HG02759 (cell line): Measurements from ENCODE around the gene ACSF3.

Experiments
- ATAC-seq: cut with Tn5 transposase; IDR thresholded peaks from one replicate; pipeline ENCODE4 v1.9.1; 2021; ENCODE audit warnings: mild to moderate bottlenecking, moderate library complexity; ENCODE audit not compliant: unreplicated experiment

The ACSF3 gene

DNA sequence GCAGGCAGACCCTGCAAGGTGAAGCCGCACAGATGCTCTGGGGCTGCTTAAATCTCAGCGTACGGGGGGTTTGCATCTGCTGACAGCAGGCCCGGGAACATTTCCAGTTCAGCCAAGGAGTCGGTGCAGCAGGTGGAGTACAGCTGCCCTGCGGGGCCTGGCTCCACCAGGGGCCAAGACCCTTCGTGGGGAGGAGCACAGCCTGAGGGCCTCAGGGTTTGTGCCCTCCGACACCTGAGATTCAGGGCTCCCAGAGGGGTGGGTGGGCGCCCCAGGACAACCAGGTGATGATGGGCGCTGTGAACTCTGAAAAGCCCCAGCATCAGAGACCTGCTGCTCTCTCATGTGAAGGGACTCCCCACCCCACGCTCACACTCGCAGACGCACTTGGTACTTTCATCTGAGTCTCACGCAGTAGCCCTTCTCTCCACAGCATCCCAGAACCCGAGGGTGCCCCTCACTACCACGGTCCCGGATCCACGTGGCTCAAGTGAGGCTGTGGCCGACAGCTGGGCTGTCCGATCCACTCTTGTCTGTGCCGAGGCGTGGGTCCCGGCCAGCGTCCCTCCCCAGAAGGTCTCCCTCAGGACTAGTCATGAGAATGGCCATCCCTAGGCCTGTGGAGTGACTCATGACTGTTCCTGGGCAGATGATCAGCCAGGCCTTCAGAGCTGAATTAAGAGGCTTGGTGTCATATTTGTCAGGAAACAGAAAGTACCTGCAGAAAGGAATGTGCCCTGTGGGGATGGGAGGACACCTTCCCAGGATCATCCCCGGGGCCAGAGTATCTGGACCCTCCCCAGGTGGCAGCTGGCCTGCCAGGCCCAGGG is 29.6 kb downstream of the ACSF3 start:
- ATAC-seq = no peak

DNA sequence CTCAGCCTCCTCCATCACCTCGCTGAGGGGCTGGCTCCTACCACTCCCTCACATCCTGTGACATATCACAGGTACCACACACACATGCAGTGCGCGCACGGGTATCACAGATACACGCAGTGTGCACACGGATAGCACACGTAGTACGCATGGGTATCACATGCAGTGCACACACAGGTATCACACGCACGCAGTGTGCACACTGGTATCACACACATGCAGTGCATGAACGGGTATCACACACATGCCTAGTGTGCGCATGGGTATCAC is 30.1 kb downstream of the ACSF3 start:
- ATAC-seq = no peak

DNA sequence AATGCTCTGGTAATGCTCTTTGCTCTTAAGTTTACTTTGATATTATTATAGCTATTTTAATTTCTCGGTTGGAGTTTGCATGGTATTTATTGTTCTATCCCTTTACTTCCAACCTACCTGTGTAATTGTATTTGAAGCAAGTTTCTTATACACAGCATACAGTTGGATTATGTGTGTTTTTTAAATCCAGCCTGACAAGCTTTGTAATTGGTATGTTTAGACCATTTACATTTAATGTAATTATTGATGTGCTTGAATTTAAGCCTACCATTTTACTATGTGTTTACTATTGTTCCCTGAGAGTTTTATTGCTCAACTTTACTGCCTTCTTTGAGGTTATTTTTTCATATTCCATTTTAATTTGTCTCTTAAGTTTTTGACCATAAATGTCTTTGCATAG is 35.7 kb downstream of the ACSF3 start:
- ATAC-seq = no peak

DNA sequence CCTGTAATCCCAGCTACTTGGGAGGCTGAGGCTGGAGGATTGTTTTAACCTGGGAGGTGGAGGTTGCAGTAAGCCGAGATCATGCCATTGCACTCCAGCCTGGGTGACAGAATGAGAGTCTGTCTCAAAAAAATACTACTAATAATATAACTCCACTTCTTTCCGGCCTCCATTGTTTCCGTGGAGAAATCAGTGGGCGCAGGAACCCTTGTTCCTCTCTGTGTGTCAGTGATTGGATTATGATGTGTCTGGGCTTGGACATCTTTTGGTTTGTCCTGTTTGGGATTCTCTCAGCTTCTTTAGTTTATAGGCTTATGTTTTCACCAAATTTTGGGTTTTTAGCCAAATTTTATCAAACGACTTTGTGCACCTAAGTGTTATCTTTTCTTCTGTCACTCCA is 36.8 kb downstream of the ACSF3 start:
- no peak for ATAC-seq

- no peak for ATAC-seq
Measured at GRCh38 chr16:89131783-89132182, 38.1 kb downstream of the ACSF3 start.

- ATAC-seq = no peak
Measured at GRCh38 chr16:89132194-89133005, 38.7 kb downstream of the ACSF3 start.

DNA sequence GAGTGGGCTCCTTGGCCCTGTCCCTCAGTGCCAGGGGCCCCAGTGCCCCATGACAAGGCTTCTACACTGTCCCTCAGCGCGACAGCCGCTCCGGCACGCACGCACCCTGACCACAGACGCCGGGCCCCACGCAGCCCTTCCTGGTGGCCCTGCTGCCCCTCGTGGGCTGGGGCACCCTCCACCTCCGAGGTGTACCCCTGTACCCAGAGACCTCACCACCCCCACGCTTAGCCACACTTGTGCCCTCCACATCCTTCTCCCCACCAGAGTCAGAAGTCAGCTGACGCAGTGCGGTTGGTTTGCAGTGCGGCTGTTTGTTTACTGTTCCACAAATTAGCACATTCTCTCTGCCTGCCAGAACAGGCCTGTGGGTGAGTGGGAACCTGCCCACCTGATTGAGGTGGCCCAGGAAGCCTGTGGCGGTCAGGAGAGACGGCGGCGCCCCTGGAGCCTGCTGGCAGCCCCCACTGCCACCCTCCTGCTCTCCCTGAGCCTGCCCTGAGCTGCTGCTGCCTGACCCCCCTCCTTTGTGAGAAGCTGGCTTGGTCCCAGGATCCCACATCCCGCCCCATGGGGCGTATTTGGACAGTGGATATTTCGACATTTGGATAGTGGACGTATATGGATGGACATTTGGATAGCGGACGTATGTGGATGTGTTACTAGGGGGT is 39.9 kb downstream of the ACSF3 start:
- no peak for ATAC-seq

GRCh38 chr16:89134269-89134668 is 40.6 kb downstream of the ACSF3 start:
- no peak for ATAC-seq

- no peak for ATAC-seq
Measured at GRCh38 chr16:89135166-89135565, 41.5 kb downstream of the ACSF3 start.

DNA sequence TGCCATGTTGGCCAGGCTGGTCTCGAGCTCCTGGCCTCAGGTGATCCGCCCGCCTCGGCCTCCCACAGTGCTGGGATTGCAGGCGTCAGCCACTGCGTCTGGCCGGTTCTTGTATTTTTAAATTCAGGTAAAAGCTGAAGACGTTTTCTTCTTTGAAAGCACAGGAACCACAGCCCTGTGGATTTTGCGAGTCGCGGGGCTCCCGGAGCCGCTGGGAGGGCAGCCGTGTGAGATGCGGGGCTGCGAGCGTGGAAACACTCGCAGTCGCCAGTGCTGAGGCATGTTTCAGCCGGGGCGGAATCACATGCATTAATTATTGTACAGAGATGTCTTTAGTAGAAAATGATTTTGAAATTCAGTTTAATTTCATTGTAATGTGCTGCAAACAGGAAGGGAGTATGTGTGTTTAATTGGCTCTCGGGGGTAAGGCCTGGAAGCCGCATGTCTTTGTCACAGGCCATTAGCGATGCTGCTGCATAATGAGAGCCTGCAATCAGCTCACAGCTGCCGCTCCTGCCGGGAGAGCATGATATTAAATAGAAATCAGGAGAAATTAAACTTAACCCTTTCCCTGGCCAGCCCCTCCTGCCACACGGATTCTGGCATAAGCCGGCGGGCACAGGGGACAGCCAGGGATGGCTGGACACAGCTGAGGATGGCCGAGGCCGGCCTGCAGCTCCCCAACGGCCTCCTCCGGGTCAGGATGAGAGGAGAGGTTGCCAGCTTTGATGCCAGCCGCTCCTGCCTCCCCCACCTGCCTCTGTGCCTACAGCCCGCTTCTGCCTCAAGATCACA is 42.5 kb downstream of the ACSF3 start:
- no peak for ATAC-seq

- no peak for ATAC-seq
Measured at GRCh38 chr16:89136931-89137330, 43.3 kb downstream of the ACSF3 start.

GRCh38 chr16:89137666-89138512 is 44.2 kb downstream of the ACSF3 start:
- ATAC-seq = no peak

DNA sequence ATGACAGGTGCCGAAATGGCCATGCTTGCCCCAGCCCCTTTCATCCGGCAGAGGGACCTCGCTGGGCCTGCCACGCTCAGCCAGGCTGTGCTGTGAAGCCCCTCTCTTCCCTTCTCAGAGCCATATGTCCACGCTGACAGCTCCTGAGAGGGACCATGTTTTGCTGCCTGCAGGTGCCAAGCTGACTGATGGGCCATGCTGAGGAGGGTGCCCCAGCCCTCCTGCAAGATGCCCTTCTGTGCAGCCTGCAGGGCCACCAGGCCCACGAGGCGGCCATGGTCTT is 44.8 kb downstream of the ACSF3 start:
- no peak for ATAC-seq

DNA sequence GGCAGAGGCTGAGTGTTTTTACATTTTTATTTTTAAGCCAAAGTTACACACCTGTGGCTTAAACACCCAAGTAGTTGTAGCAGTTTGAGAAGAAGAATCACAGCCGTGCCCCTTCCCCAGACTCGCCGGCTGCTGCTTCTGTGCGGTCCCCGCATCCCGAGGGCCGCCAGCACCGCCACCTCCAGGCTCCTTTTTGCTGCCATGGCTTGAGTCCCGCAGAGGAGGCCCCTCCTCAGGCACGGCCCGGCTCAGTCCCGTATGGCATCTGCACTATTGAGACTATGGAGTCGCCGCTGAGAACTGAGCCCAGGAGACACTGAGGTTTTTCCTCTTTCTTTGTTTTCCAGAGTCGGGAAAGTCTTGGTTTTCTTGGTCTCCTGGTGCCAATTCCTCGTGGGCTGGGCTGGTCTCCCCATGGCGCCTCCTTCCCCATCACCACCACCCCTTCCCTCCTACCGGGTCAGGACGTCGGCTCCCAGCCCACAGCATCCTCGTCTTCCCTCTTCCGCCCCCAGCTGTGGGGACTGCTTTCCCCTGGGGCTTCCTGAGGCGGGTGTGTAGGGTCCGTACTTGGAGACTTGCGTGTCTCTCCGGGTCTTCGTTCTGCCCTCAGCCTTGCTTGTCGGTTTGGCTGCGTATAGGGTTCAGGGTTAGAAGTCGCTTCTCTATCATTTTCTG is 45.3 kb downstream of the ACSF3 start:
- no peak for ATAC-seq

DNA sequence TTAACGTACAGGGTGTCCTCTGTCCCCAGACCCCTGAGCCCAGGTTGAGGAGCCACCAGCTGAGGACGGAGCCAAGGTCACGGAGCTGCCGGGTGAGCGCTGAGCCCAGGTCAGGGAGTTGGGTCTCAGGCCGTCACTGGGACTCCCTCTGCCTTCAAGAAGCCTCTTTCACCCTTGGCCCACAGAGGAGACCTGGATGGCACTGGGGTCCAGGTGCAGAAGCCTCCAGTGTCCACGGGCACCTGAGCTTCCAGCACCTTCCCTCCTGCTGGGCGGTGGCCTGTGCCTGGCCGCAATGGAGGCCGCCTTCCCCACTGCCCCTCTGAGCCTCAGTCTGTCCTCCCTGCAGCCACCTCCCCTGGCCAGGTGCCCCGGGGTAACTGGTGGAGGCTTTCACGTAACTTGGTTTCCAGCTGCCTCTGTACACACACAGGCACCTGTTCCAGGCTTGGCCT is 46.3 kb downstream of the ACSF3 start:
- no peak for ATAC-seq

- no peak for ATAC-seq
Measured at GRCh38 chr16:89140401-89140800, 46.7 kb downstream of the ACSF3 start.

DNA sequence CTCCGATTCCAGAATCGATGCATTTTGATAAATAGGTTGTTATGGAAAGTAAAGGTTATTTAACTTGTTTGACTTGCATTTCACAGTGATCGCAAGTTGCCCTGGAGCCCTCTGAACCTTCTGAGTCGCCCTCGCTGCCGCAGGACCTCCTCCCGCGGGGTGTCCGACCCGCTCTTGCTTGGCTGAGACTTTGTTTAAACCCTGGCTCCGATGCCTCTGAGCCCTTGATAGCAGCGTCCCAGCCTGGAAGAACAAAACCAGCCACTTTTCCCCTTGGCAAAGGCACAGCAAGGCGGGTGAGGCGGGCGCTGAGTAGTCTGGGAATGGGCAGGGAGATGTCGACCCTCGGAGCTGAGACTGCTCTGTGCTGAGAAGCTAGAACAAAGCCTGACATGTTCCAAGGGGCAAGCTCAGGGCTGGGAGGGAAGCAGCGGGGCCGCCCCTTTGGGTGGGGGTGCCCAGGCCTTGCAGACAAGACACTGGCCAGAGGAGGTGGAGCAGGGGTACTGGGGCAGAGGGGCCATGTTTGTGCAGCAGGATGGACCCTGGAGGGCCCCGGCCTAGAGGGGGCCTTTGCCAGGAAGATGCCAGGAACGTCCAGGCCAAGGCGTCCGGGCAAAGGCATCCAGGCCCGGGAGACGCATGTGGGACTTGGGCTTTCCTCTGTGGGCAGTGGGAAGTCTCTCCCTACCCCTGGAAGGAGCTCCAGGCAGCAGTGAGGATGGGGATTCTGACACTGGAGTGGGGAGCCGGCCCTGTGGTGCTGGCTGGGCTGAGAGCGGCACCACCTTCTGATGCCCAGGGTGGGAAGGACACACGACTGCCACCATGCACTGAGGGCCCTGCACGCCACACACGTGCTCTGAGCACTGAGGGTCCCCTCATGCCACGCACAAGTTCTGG is 47.6 kb downstream of the ACSF3 start:
- no peak for ATAC-seq

GRCh38 chr16:89141884-89142267 is 48.2 kb downstream of the ACSF3 start:
- ATAC-seq = no peak
